ENCODE measurements around the gene NKTR. TPM values are rescaled to one million over a fixed set of nuclear protein-coding genes. Genes with fewer than 3 reads are reported as not detected.
A peak's percentile ranks its signal among the peaks of the same experiment; 100 is the strongest.

Gene NKTR
- total RNA-seq, 1 experiment from 2014 or later: 79.8 TPM

- no peak for DNase-seq
- Histone ChIP-seq H2BK20ac (ENCODE audit: low read depth, low read length, poor library complexity, severe bottlenecking) (no peak overlapping the region), H2AK5ac (ENCODE audit: insufficient read length, low read length) (no peak overlapping the region), H2BK120ac (ENCODE audit: low read depth, low read length, poor library complexity, severe bottlenecking) (no peak overlapping the region), H2BK12ac (ENCODE audit: insufficient read length, low read depth, low read length) (no peak overlapping the region), H3K23me2 (ENCODE audit: insufficient read length, low read depth, low read length, poor library complexity, severe bottlenecking) (no peaks in the 10 kb centered on the region), H3K79me2 (ENCODE audit: insufficient read depth, low read length) (no peaks in the 10 kb centered on the region), H3K14ac (ENCODE audit: insufficient read depth, low read length) (no peak overlapping the region; the same call in 1 of the 2 replicates), H3K56ac (ENCODE audit: insufficient read length, low read depth, low read length) (no peak overlapping the region), H3K9me3 (ENCODE audit: control insufficient read depth, low read depth, low read length) (no peaks in the 10 kb centered on the region), H3K23ac (ENCODE audit: insufficient read length, low read depth, low read length) (no peak overlapping the region), H4K8ac (replicated peaks; ENCODE audit: insufficient read length, low read depth, low read length) (no peak overlapping the region), H2BK15ac (ENCODE audit: low read depth, low read length) (no peak overlapping the region), H2BK5ac (ENCODE audit: insufficient read length, low read length) (no peak overlapping the region), H3K27me3 (ENCODE audit: insufficient read depth, low read length) (no peaks in the 10 kb centered on the region), H3T11ph (ENCODE audit: low read length) (no peak overlapping the region), H3K4me2 (ENCODE audit: insufficient read depth, insufficient read length, low read length) (no peak overlapping the region), H3K9ac (ENCODE audit: extremely low read depth, insufficient read length, low read length) (peak overlapping the region; percentile 8), H3K18ac (ENCODE audit: insufficient read length, low read depth, low read length) (no peak overlapping the region), H4K91ac (ENCODE audit: insufficient read length, low read depth, low read length) (no peak overlapping the region), H2AFZ (ENCODE audit: low read length) (no peak overlapping the region), H3K79me1 (ENCODE audit: insufficient read depth, low read depth, low read length, poor library complexity, severe bottlenecking) (no peaks in the 10 kb centered on the region), H3K27ac (ENCODE audit: insufficient read length, low read depth, low read length) (no peak overlapping the region), H4K5ac (ENCODE audit: insufficient read length, low read depth, low read length) (no peak overlapping the region), H4K20me1 (ENCODE audit: control insufficient read depth, insufficient read depth, insufficient read length) (no peaks in the 10 kb centered on the region), H3K4me1 (ENCODE audit: insufficient read depth, low read length) (no peaks in the 10 kb centered on the region; the same call in 1 of the 2 replicates), H3K4ac (ENCODE audit: low read depth, low read length) (no peak overlapping the region)
- H3K9me3 Mint-ChIP-seq: no peaks in the 10 kb centered on the region
- H3K27me3 Mint-ChIP-seq (ENCODE audit: low read depth): peaks cover 6% of the 10 kb centered on the region
- peaks cover 16 to 18% of the 10 kb centered on the region in 2 experiments for H3K4me1 Mint-ChIP-seq
- no peak for TF ChIP-seq CTCF (conservative IDR thresholded peaks at IDR 0.05)
- no peak overlapping the region; a peak in 1 of 7 replicates for H3K27ac Mint-ChIP-seq
- no peaks in the 10 kb centered on the region for H3K36me3 Mint-ChIP-seq (ENCODE audit: insufficient read depth in 1 of 3, low read depth in 3 of 3)
- H3K4me3 Mint-ChIP-seq: no peak overlapping the region
- no CpG with 5 or more reads among the region's 7 CpGs for WGBS (ENCODE audit: extremely low coverage, insufficient read length, low lambda C conversion rate)
These were observed 84.3 kb downstream of the NKTR start for GRCh38 chr3:42684632-42685362.

All from H9 (cell line).